Liver (tissue), 9 donors: ENCODE measurements around the gene BCAS4. TPM values are rescaled to one million over a fixed set of nuclear protein-coding genes. Genes with fewer than 3 reads are reported as not detected.
"Not testable (repeated sequence)": the region's sequence is repeated elsewhere in the genome, so short reads cannot be mapped to it uniquely, and the experiment has no call there.

Source experiments
- DNase-seq: peaks from one replicate; pipeline ENCODE4 v3.0.0-alpha.2; 2017; ENCODE audit warnings: low spot score
- H3K27ac ChIP-seq, 2 donors: one replicate each; pipeline ENCODE4 v1.7.0; 2013; ENCODE audit warnings: inconsistent platforms in 2 of 2, low read length in 2 of 2, control low read depth in 1 of 2, low read depth in 1 of 2, mild to moderate bottlenecking in 1 of 2
- H3K27me3 ChIP-seq, 4 donors: one replicate each; pipeline versions ENCODE4 v1.6.1 to v1.7.0; 2013; ENCODE audit warnings: low read length in 3 of 4, inconsistent platforms in 1 of 4, mild to moderate bottlenecking in 1 of 4, moderate library complexity in 1 of 4; ENCODE audit not compliant: control insufficient read depth in 4 of 4, insufficient read depth in 4 of 4
- H3K36me3 ChIP-seq, 4 donors: one replicate each; pipeline versions ENCODE4 v1.6.1 to v1.7.0; 2013; ENCODE audit warnings: low read length in 3 of 4, mild to moderate bottlenecking in 3 of 4, low read depth in 1 of 4, moderate library complexity in 1 of 4; ENCODE audit not compliant: control insufficient read depth in 4 of 4, insufficient read depth in 3 of 4
- H3K4me1 ChIP-seq, 4 donors: one replicate each; pipeline versions ENCODE4 v1.6.1 to v1.7.0; 2013; ENCODE audit warnings: low read length in 3 of 4, mild to moderate bottlenecking in 3 of 4, moderate library complexity in 1 of 4; ENCODE audit not compliant: control insufficient read depth in 4 of 4, insufficient read depth in 4 of 4
- H3K4me3 ChIP-seq, 3 donors: one replicate each; pipeline versions ENCODE4 v1.6.1 to v1.7.0; 2013; ENCODE audit warnings: low read length in 3 of 3, control low read depth in 1 of 3, low read depth in 1 of 3, mild to moderate bottlenecking in 1 of 3
- H3K9ac ChIP-seq, 2 donors: one replicate each; pipeline ENCODE4 v1.7.0; 2013; ENCODE audit warnings: low read length in 2 of 2, mild to moderate bottlenecking in 2 of 2, moderate library complexity in 2 of 2, control low read depth in 1 of 2, low read depth in 1 of 2
- H3K9me3 ChIP-seq, 4 donors: one replicate each; pipeline versions ENCODE4 v1.6.1 to v1.7.0; 2013; ENCODE audit warnings: low read length in 3 of 4; ENCODE audit not compliant: control insufficient read depth in 4 of 4
- ATF3 ChIP-seq: IDR thresholded peaks from 2 replicates; pipeline ENCODE4 v1.6.1; 2016; ENCODE audit warnings: antibody characterized with exemption
- CTCF ChIP-seq: fragments of 150-350 bp; IDR thresholded peaks from 2 replicates; pipeline ENCODE4 v1.5.1; 2017; ENCODE audit warnings: improper control_type of control experiment, low read depth, low read length; ENCODE audit not compliant: missing input control
- EGR1 ChIP-seq, 2 donors: IDR thresholded peaks; 2 replicates each; pipeline ENCODE4 v1.6.1; 2016 to 2018; ENCODE audit warnings: antibody characterized with exemption in 2 of 2, low read depth in 2 of 2
- FOXA1 ChIP-seq: IDR thresholded peaks from 2 replicates; pipeline ENCODE4 v1.6.1; 2016; ENCODE audit warnings: antibody characterized with exemption
- FOXA2 ChIP-seq: IDR thresholded peaks from 2 replicates; pipeline ENCODE4 v1.6.1; 2016; ENCODE audit warnings: antibody characterized with exemption
- GABPA ChIP-seq, 2 donors: IDR thresholded peaks in 1 of 2; conservative IDR thresholded peaks in 1 of 2; 2 replicates each; pipeline ENCODE4 v1.6.1; 2016; ENCODE audit warnings: antibody characterized with exemption in 2 of 2, mild to moderate bottlenecking in 1 of 2, moderate library complexity in 1 of 2
- HNF4A ChIP-seq, 2 donors: conservative IDR thresholded peaks; 2 replicates each; pipeline ENCODE4 v1.6.1; 2016; ENCODE audit warnings: antibody characterized with exemption in 2 of 2, mild to moderate bottlenecking in 2 of 2
- HNF4G ChIP-seq: IDR thresholded peaks from 2 replicates; pipeline ENCODE4 v1.6.1; 2016; ENCODE audit warnings: antibody characterized with exemption
- JUND ChIP-seq, 2 donors: IDR thresholded peaks; 2 replicates each; pipeline ENCODE4 v1.6.1; 2016; ENCODE audit warnings: antibody characterized with exemption in 2 of 2
- MAX ChIP-seq: IDR thresholded peaks from 2 replicates; pipeline ENCODE4 v1.6.1; 2016; ENCODE audit warnings: antibody characterized with exemption
- NR2F2 ChIP-seq: IDR thresholded peaks from 2 replicates; pipeline ENCODE4 v1.6.1; 2016; ENCODE audit warnings: antibody characterized with exemption
- RAD21 ChIP-seq, 2 donors: IDR thresholded peaks; 2 replicates each; pipeline ENCODE4 v1.6.1; 2016; ENCODE audit warnings: antibody characterized with exemption in 2 of 2, mild to moderate bottlenecking in 2 of 2
- REST ChIP-seq: IDR thresholded peaks from 2 replicates; pipeline ENCODE4 v1.6.1; 2016; ENCODE audit warnings: antibody characterized with exemption, mild to moderate bottlenecking
- RXRA ChIP-seq, 2 donors: IDR thresholded peaks; 2 replicates each; pipeline ENCODE4 v1.6.1; 2017 to 2018; ENCODE audit warnings: antibody characterized with exemption in 2 of 2, mild to moderate bottlenecking in 1 of 2
- SP1 ChIP-seq: IDR thresholded peaks from 2 replicates; pipeline ENCODE4 v1.6.1; 2018; ENCODE audit warnings: antibody characterized with exemption, mild to moderate bottlenecking
- TAF1 ChIP-seq: conservative IDR thresholded peaks from 2 replicates; pipeline ENCODE4 v1.6.1; 2016; ENCODE audit warnings: antibody characterized with exemption, mild to moderate bottlenecking
- YY1 ChIP-seq: IDR thresholded peaks from 2 replicates; pipeline ENCODE4 v1.6.1; 2016; ENCODE audit warnings: antibody characterized with exemption, mild to moderate bottlenecking
- ZBTB33 ChIP-seq: IDR thresholded peaks from 2 replicates; pipeline ENCODE4 v1.6.1; 2016; ENCODE audit warnings: antibody characterized with exemption
- WGBS: extraction: QIAGEN DNeasy Blood & Tissue Kit; methylation state at CpG from one replicate; pipeline ENCODE4 v1.1.7; 2013; 5-methylcytosine and 5-hydroxymethylcytosine counted together
- polyA plus RNA-seq, 2 donors: library from polyadenylated mRNA; stranded (reverse) in 1 of 2; unstranded in 1 of 2; fragments of 200-250 nt in 1 of 2; fragments of >200 nt in 1 of 2; fragmentation: Nextera tagmentation in 1 of 2; extraction: Ambion mirVana in 1 of 2; gene quantifications; one replicate each; pipeline versions ENCODE4 v1.2.1 to v1.2.3, GENCODE V29; 2013 to 2015
- total RNA-seq, 2 donors: library from RNA; depleted of rRNA; stranded (reverse); fragments of >200 nt; gene quantifications; one replicate each; pipeline ENCODE4 v1.2.3, GENCODE V29; 2014
- donor health status: healthy.
- donor health status: healthy.
- donor health status: healthy.
- donor health status: healthy.
- donor health status: healthy.

BCAS4 gene
- total and polyA plus RNA-seq, 4 donors = 0.25 to 0.50 (median 0.47) TPM

GRCh38 chr20:50793575-50794016 is 1.3 kb upstream of the BCAS4 start:
- whole genome bisulfite sequencing = 54% methylated on average over 13 of the region's 13 CpGs
- not testable (repeated sequence) for H3K9me3 ChIP-seq, H3K27ac ChIP-seq, H3K9ac ChIP-seq, H3K36me3 ChIP-seq, DNase-seq, H3K4me3 ChIP-seq, H3K27me3 ChIP-seq
- peaks cover 4 to 16% (median 14%) of the 10 kb centered on the region in 4 donors for H3K4me1 ChIP-seq
- peak in 1 of 2 donors; percentile 25 for TF ChIP-seq RAD21 (IDR thresholded peaks at IDR 0.05)

GRCh38 chr20:50794181-50794845 is 548 bp upstream of the BCAS4 start:
- no peak for DNase-seq
- Histone ChIP-seq H3K9me3 (no peaks in the 10 kb centered on the region), H3K36me3 (no peaks in the 10 kb centered on the region), H3K27me3 (no peaks in the 10 kb centered on the region), H3K4me1 (peaks cover 4 to 16% (median 14%) of the 10 kb centered on the region in 4 donors), H3K4me3 (peak overlapping the region in 1 of 3 donors; percentile 67), H3K27ac (no peak overlapping the region), H3K9ac (peak overlapping the region in 1 of 2 donors; percentile 12)
- 13% methylated on average over 35 of the region's 35 CpGs for WGBS
- TF ChIP-seq HNF4A (conservative IDR thresholded peaks at IDR 0.05) = no peak
- no peak for TF ChIP-seq NR2F2
- no peak for TF ChIP-seq TAF1
- TF ChIP-seq FOXA1 = no peak
- no peak for TF ChIP-seq CTCF
- no peak for TF ChIP-seq EGR1 (IDR thresholded peaks at IDR 0.05; ENCODE audit: low read depth in 2 of 2)
- TF ChIP-seq MAX = no peak
- TF ChIP-seq RXRA (IDR thresholded peaks at IDR 0.05) = no peak
- TF ChIP-seq SP1 = no peak
- no peak for TF ChIP-seq REST
- no peak for TF ChIP-seq HNF4G
- no peak for TF ChIP-seq JUND (IDR thresholded peaks at IDR 0.05)
- no peak for TF ChIP-seq FOXA2
- no peak for TF ChIP-seq ATF3
- TF ChIP-seq YY1 = no peak
- TF ChIP-seq GABPA (IDR thresholded peaks at IDR 0.05 in 1 of 2, conservative IDR thresholded peaks at IDR 0.05 in 1 of 2) = no peak
- no peak for TF ChIP-seq ZBTB33
- no peak for TF ChIP-seq RAD21 (IDR thresholded peaks at IDR 0.05)
